GM21737 (cell line): Measurements from ENCODE around the gene OXGR1.
"Not testable (repeated sequence)": the region's sequence is repeated elsewhere in the genome, so short reads cannot be mapped to it uniquely, and the experiment has no call there.

Source experiments
- ATAC-seq: cut with Tn5 transposase; IDR thresholded peaks from one replicate; pipeline ENCODE4 v1.9.1; 2021; ENCODE audit warnings: mild to moderate bottlenecking, moderate library complexity; ENCODE audit not compliant: unreplicated experiment

Gene OXGR1

DNA sequence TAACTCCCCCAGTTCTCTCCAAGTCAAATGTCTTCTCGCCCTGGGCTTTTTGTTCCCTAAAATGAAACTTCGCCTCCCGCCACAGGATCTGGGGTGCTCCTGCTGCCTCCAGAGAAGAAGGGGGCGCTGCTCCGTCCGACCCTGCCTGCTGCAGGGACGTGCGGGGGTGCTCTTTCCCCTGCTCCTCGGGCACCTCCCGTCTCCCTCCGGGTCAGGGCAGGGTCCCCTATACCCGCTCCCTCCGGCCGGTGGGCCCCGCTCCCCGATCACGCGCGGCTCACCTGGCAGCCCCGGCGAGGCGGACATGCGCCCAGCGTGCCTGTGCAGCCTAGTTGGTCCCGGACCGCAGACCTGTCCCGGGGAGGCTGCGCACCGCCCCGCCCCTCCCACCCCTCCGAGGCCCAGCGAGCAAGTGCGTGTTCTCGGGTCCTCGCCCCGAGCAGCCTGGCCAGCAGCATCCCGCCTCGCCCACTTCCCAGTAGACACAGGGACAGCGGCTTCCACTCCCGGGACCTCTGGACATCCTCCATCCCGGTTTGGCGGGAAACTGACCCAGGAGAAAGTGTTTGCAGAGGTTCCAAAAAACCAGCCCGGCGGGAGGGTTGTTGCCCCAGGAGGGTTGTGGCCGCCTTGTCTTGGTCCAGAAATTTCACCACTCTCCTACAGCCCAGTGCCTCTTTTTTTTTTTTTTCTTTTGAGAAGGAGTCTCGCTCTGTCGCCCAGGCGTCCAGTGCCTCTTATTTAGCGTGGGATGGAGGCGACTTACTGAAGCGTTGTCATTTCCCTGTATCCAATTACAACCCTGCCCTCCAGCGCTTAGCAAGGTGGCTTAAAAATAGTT is at the start of gene OXGR1:
OXGR1 (minus strand) TSS at position 460 of the 841 bp plus-strand sequence. CDS start 6,717 bp downstream, outside the sequence.
- ATAC-seq = no peak

DNA sequence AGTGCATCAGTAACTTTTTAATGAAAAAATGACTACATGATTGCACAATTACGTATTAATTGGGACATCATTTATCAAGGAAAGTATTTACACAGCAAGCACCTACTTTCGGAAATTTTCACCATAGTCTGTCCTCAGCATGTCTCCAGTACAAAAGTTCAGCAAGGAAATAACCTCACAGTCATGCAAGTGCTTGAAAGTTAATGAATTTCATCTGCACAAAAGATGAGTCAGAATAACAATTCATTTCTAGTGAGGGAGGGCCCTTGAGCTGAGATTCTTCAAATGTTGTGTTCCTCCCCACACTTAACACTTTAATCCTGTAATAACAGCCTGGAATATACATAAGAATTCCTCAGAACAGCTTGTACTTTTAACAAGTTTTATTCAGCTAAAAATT is 49.0 kb upstream of the OXGR1 start:
- ATAC-seq = no peak

DNA sequence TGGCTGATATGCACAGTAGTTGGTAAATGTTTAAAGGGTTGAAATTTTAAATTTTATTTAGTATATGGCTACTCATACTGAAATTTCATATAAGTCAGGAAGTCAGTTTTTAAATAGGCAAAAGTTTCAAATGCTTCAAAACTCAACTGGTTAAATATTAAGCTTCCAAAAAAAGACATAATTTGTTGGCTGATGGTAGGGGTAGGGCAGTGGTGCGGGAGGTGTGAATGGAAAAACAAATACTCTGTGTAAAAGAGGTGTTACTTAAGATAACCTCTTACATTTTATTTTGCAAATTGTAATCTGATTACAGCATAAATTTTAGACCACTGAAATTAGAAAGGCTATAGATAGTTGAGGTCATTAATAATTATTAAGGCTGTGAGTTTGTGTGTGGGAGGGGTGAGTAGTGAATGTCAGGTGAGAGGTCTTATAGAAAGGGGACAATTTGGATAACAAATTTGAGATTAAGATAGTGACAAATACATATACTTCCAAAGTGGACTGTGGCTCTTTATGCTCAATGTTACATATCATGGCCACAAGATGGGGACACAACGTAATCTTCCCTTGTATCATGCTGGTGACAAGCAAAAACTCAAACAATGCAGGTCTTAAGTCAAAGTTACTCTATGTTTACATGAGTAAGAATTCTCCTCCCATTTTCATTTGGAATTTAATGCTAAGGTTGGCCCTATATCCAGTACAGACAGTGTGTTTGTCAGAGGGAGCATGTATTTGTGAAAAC is 36.6 kb upstream of the OXGR1 start:
- ATAC-seq = no peak

DNA sequence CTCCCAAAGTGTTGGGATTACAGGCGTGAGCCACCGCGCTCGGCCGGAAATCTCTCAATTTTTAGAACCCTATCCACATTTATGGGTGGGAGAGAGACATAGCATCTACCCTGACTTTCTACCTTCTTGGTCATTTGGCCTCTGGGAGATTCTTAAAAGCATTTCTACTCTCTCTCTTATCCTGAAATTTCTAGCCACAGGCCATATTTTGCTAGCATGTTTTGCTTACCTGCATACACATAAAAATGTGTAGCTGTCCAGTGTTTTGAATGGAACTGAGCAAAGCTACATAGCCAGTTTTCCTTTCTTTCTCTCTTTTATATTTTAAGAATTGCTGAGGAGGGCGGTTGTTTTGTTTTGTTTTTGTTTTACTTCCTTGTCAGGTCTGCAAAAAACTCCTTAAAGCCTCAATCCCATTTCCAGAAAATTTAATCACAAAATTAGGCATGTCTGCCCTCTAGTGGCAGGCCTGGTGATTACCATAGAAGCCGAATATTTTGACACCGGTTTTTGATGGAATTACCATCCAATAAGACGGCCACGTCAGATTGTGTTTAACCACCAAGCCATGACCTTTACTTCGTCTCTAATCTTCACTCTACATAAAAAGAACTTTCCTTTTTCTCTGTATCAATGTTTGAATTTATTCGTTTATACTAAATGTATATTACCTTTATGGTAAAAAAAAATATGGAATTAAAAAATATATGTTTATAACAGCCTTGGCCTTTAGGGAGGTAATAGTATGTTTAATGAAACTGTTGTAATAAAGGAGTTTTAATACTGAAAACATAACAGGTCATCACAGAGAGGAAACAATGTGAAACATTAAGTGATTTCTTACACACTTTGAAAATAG is 34.4 kb upstream of the OXGR1 start:
- no peak for ATAC-seq

DNA sequence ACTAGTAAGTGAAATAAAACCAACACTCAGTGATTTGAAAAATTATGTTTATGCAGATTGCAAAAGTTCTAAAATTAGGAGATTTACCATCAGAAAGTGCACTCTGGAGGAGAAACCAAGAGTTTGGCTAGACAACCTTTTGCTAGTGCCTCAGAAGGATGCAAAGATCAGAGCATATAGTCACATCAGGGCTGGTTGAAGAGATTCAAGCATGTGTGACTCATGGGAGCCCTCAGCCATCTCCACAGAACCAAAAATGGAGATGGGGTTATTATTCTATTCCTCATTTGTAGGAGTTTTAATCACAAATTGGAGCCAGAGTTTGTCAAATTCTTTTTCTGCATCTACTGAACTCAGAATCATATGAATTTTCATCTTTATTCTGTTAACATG is 32.9 kb upstream of the OXGR1 start:
- ATAC-seq = no peak

DNA sequence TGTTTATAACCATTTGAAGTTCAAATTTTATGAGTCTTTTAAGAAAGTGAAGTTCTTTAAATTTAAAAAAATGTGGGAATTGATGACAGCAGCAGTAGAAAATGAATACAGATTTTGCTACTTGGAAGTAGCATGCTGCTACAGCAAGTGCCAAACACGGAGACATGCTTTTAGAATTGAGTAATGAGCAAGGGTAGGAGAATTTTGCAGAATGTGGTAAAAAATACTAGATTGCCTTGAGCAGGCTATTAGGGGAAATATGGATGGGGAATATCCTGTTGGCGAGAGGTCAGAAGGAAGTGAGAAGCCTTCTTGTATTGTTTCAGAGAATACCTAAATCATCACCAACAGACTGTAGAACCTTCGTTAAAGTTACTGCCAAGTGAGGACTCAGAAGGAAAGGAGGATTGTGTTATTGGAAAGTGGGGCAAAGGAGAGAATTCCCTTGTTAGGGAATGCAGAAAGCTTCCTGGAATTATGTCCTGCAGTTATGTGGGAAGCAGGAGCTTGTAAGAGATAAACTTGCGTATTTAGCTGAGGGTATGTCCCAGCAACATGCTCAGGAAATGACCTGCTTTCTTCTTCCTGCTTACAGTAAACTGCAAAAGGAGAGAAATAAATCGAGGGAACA is 32.4 kb upstream of the OXGR1 start:
- no peak for ATAC-seq

DNA sequence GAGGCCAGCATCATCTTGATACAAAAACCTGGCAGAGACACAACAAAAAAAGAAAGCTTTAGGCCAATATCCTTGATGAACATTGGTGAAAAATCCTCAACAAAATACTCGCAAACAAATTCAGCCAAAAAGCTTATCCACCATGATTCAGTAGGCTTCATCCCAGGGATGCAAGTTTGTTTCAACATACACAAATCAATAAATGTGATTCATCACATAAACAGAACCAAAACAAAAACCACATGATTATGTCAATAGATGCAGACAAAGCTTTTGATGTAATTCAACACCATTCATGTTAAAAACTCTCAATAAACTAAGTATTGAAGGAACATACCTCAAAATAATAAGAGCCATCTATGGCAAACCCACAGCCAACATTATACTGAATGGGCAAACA is 29.5 kb upstream of the OXGR1 start:
- not testable (repeated sequence) for ATAC-seq

DNA sequence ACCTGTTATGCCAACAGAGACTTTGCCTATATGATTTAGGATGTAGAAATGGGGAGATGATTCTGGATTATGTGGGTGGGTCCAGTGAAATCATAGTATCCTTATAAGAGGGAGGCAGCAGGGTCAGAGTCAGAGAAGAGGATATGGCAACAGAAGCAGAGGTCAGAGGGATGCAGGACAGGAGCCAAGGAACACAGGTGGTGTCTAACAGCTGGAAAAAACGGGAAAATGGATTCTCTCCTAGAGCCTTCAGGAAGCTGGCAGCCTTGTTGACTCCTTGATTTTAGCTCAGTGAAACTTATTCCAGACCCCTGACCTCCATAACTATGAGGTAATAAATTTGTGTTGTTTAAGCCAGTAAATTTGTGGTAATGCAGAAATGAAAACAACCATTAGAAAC is 28.8 kb upstream of the OXGR1 start:
- no peak for ATAC-seq

DNA sequence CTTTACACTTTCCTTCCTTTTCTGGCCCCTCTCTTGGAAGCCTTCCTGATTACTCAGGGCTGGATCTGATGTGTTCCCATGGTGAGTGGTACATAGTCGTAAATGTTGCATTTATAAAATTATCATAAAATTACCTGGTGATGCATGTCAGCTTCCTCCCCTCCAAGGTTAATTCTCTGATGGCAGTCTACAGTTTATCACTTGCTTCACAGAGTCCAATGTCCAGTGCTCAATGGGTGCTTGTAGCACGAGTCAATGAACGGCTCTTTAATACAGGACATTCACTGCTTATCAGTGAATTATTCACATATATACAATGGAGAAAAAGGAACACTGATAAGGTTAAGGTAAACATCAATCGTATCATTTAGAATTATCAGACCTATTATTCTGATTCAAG is 27.0 kb upstream of the OXGR1 start:
- no peak for ATAC-seq

DNA sequence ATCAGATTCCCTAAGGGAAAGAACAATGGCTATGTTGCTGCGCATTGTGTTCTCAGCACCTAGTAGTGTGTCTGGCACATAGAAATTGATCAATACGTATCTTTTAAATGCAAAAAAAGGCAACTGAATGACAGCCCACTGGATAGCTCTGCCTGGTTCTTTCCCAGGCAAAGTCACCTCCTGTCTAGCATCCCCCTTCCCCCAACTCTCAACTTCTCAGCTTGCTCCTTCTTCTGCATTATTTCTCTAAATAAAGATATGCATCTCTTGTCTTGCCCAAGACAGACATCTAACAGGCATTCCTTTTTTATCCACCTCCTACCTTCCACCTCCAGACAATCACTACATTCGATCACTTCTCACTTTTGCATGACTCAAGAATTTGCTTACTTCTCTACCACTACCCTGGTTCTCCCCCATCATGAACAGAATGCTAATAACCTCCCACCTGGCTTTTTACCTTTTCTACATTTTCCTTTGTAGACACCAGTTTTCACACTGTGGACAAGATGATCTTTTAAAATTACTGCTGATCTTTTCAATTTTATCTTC is 26.5 kb upstream of the OXGR1 start:
- ATAC-seq = no peak

DNA sequence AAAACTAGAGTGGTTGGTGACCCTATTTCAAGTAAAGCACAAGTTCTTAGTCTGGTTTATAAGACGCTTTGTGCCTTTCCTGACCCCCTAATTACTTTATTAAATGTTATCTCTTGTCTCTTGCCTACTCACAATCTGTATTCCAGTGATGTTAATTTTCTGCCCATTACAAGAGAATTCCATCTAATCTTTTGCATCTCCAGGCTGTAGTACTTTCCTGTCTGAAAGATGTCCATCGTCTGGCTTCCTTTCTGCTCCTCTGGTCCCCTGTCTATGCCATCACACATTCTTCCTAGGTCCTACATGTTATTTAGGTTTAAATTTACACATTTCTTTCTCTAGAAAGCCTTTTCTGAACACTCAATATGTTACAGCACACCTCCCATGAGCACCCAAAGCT is 25.9 kb upstream of the OXGR1 start:
- no peak for ATAC-seq

DNA sequence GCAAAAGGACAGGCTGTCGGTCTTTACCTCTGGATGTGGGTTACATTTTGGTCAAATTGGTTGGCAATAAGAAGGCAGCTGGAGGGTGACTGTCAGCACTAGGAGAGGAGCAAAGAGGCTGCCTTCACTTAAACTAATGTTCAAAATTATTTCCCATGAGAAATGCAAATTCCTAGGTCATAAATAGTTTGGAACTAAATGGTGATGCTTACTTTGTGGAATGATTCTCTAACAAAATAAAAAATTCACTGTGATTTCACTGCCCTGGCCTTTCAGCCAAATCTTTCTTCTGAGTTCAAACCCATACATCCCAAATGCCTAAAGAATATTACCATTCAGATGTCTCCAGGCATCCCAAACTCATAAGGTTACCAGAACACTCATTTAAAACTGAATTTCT is 25.0 kb upstream of the OXGR1 start:
- ATAC-seq = no peak

DNA sequence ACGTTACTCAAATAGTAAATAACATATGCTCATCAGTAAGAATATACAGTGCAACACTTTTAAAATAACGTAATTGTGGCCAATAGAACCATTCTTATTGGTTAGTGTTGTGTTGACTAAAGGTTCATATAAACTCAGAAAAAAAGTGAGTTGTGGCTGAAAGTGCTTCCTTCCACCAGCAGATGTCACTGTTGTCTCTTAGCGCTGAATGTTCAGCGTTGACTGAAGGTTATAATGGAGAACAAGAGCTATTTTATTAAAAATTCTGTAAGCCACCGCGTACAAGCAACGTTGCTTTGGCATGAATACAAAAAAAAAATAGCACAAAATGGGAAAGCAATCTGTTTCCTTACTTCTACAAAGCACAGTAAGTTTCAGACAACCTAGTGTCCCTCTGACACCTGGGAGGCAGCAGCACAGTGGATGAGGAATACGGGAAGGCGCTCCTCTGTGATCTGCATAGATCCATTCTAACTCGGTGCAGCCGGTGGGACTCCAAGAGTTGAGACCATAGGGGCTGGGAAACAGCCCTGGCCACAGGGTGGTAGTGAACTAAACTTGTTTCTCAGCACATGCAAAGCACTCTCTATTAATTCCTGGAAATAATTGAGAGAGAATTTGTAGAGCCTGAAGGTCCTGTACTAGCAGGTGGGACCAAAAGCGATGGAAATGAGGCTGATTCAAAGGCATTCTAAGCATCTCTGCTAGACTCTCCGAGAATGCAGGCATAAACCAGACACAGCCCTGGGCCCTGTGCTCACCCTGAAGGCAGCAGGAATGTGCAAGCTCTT is 23.9 kb upstream of the OXGR1 start:
- ATAC-seq = no peak

DNA sequence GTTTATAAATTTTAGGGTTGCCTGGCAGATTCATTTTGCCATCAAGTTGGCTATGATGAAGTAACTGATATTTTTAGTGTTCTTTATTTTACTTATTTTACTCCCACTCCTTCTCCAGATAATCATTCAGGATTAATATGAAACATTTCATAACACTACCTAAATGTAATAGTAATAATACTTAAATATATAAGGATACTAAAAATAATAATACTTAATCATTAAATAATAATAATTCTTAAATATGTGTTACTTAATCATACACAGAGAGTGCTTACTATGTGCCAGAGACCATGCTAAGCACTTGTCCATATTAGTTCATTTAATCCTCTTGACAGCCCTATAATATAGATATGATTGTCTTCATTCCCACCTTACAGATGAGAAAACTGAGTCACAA is 23.0 kb upstream of the OXGR1 start:
- ATAC-seq = no peak

DNA sequence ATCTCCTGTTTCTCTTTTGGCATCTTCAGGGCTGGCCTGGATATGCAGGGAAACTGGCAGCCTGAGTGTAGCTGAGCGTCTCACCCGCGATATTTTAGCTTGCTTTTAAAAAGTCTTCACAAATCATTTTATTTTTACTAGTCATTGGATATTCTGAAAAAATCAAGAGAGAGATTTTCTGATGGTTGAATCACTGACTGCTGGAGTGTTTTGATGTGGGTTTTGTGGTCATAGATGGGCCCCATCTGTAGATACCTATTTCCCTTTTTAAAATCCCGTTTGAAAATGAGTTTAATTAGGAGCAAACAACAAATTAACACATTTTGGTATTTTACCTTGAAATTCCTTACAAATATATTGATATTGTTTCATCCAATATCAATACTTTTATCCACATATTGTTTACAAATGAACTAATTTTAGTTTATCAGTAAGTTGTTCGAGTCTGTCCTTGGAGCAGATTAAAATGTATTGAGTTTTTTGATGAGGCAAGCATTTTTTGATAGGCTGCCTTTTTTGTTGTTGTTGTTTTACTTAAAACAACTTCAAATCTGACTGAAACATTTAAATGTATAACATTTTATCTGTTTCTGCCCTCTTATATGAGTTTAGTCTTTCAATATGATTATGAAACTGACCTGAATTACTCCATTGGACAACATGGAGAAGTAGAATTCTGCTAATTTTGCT is 21.5 kb upstream of the OXGR1 start:
- no peak for ATAC-seq

DNA sequence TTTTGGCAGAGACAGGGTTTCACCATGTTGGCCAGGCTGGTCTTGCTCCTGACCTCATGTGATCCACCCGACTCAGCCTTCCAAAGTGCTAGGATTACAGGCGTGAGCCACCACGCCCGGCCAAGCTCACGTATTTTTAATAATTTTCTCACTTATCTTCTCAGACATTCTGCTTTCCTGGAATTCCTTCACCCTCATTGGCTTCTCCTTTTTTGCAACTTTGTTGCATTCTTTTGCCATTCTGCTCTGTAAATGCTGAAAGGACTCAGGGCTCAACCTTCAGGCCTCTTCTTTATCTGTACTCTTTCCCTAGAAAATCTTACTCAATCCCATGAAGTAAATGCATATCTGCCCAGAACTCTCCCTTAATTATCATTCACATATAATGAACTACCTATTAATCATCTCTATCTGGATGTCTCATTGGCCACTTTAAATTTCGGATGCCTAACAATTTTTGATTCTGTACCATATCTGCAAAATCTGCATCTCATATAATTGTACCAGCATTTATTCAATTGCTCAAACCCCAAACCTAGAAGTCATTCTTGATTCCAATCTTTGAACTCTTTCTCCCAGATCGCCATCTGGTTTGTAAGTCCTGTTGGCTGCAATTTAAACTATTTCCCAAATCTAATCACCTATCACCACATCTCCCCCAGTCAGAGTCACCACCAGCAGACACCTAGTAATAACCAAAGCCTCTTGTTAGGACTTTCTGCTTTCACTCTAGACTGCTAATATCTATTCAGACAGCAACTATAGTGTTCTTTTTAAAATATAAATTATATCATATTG is 18.2 kb upstream of the OXGR1 start:
- no peak for ATAC-seq

DNA sequence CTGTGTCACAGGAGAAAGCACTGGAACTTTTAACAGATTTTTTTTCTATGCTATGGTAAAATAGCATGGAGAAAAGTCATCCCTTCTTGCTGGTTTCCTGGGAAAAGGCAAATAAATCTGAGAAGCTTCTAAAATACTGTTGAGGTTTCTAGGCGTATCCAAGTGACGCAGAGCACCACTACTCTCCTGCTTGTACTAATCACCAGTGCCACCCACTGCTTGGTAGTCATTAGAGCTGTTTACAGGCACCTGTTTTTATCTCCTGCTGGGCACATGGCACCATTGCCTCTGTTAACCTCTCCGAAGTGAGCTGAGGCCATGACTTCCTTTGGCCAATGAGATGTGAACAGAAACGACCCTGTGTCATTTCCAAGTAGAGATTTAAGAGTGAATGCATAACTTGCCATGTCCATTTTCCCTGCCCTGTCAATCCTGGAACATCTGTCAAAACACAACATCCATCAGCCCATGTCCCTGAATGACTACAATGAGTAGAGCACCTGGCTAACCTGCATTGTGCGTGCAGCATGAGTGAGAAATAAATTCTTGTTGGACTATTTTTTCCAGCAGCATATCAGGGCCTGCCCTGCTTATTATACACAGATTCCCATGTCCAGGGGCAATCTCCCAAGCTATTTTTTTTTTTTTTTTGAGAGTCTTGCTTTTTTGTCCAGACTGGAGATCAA is 17.3 kb upstream of the OXGR1 start:
- ATAC-seq = no peak

DNA sequence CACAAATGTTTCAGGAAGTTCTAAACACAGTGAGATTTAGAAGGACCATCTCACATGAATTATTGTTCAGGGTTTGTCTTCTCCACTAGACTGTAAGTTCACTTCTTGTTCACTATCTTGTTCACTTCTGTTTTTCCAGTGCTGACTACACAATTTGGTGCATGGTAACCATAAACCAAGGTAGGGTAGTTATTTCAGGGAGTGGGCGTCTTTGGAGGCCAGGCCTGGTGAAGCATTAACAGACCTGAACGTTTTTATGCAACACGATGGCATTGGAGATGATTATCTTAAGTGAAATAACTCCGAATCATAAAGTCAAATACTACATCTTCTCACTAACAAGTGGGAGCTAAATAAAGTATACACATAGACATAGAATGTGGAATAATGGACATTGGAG is 14.4 kb upstream of the OXGR1 start:
- ATAC-seq = no peak
